Measurements from ENCODE around the gene ABAT.
A peak's percentile ranks its signal among the peaks of the same experiment; 100 is the strongest.

The ABAT gene

DNA sequence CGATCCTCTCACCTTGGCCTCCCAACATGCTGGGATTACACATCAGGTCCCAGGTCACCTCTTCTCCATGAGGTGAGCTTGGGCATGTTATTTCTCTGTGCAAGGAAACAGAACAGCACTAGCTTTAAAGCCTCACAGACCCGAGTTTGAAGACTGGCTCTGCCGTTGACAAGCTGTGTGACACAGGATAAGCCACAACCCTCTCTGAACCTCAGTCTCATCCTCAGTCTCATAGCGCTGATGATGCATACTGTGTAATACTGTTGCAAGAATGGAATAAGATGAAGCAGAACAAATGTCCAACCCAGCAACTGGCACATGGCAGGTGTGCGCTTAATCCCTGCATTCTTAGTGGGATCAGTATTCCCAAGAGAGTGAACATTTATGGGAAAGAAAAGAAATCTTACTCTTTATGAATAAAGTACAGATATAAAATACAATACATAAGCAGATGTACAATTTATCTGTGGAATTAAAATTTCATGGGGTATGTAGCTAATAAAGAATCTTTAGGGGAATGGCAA, 43.5 kb downstream of the ABAT start:
- DNase-seq (ENCODE audit: low spot score): no peak

DNA sequence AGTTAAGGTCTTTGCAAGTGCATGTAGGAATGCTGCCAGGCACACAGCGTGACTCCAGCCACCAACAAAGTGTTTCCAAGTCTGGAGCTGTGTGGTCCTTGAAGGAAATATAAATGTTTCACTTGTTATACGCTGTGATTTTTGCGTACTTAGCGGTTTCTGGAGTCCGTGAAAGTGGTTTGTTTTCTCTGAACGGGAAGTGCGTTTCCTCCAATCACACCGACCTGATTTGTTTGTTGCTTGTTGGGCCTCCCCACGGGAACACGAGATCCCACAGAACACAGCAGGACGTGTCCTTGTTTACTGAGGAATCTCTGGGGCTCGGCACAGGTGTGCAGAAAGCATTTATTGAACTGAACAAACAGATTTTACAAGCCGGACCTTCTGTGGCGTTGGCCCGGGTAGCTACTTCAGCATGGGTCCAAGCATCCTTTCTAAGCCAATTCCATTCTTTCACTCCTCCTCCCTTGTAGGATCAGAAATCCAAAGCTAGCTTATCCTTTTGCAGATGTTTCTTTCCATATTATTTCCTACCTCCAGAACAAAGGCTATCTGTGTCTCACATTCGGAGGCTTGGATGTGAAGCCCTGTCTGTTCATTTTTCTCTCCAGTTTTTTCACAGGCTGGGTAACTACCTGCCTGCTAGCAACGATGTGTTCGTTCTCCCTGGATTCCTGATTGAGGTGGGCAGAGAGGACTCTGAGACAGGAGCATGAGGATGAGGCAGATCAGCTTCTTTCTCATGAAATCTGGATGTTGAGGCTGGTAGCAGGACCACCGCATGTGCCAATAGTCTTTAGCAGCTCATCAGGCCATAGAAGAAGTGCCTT, 44.6 kb downstream of the ABAT start:
- DNase-seq (ENCODE audit: low spot score): no peak

DNA sequence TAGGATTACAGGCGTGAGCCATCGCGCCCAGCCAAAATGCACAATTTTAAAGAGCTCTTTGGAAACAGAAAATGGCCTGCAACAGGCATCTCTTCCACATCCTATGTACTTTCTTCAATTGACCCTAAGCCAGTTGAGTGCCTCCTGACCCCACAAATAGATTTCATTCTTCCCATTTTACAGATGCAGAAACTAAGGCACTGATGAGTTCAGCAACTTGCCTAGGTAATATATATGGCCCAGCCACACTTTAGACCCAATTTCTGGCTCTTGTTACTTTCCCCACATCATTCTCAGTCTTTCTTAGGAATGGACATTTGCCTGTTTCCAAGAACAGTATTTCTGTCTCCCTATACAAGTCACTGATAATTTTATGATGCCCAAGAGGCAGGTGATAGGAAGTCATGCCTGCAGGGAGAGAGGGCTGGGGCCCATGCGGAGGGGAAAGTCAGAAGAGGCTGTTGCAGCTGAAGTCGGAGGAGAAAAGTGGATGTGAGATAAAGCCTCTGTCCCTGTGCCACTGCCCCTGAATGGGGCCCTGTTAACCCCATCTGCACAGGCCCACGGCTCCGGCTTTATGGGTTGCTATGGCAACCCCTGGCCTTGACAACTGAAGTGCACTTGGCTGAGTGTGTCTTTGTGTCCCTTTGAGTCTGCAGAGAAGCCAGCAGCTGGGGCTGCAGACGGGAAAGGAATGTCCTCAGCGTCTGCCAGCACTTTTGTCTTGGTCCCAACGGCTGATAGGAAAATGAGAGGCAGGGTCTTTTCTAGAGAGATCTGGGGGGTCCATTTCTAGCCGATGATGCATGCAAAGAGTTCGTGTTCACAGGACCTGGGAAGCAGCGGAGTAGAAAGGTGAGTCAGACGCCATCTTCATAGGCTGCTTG, 45.9 kb downstream of the ABAT start:
- no peak for DNase-seq (ENCODE audit: low spot score)

DNA sequence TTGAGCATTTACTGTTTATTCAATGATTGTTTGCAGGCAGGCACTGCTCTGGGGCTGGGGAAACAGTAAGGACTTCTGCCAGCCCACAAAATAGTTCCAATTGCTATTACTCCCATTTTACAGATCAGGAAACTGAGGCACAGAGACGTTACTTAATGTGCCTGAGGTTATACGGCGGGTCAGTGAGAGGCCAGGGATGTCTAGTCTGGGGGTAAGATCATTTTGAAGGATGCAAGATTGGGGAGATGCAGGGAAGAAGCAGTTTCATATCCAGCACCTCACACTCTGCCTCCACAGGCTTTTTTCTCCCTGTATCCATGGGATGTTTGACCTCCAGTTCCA, 46.5 kb downstream of the ABAT start:
- no peak for DNase-seq (ENCODE audit: low spot score)

DNA sequence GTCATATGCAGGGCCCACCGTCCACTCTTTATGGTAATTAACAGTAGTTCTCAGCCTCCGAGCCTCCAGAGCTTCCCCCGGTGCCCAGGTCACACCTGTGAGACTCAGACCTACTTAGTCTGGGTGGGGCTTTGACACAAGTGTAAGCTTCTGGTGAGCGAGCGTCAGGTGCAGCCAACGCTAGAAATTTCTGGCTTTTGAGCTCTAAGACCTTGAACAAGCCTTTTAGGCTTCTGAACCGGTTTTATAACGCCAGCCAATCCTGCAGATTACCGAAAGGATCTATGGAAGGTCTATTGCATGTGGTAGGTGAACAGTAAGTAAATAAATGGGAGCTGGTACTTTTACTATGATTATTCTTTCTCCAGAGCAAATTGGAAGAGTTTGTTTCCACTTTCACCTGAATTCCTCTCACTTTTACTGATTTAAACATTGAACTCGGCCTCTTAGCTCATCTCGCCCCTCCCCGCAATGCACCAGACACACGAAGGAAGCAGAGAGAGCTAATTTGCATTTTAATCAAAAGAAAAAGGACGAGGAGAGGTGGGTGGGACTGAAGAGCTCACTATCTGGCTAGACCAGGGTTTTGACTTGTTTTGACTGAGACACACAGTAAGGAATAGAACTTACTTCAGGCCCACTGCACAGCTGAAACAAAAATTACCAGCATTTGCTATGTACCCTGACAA, 47.1 kb downstream of the ABAT start:
- peak; percentile 5 for DNase-seq (ENCODE audit: low spot score)

DNA sequence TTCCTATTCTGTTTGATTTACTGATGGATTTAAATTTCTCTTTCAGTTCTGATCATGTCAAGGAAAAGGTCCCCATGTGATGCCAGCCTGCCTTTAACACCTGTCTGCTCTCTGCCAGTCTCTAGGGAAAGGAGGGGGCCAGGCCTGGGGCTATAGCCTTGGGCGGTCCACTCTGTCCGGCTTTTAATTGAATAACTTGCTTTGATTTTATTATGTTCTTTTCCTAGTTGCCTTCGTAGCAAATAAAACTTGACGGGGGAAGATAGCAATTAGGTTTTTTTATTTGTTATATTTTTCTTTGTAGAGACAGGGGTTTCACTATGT, 47.6 kb downstream of the ABAT start:
- no peak for DNase-seq (ENCODE audit: low spot score)

DNA sequence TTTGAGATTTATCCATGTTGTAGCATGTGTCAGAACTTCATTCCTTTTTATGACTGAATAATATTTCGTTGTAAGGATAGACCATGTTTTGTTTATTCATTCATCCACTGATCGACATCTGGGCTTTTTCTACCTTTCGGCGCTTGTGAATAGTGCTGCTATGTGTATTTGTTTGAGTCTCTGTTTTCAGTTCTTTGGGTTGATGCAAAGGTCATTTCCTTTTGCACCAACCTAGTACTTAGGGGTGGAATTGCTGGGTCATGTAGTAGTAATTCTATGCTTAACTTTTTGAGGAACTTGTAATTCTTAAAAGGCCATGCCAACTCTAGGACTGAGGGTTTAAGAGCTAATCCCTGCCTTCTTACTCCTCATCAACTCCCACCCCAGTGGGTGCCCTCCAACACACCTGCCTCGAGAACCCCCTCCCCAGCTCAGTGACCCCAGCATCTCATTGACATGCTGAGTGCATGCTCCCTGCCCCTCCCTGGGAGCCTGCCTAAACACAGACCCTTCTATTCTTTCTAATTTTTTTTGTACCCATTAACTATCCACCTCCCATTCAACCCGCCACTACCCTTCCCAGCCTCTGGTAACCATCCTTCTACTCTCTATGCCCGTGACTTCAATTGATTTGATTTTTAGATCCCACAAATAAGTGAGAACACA, 51.2 kb downstream of the ABAT start:
- DNase-seq (ENCODE audit: low spot score): no peak

DNA sequence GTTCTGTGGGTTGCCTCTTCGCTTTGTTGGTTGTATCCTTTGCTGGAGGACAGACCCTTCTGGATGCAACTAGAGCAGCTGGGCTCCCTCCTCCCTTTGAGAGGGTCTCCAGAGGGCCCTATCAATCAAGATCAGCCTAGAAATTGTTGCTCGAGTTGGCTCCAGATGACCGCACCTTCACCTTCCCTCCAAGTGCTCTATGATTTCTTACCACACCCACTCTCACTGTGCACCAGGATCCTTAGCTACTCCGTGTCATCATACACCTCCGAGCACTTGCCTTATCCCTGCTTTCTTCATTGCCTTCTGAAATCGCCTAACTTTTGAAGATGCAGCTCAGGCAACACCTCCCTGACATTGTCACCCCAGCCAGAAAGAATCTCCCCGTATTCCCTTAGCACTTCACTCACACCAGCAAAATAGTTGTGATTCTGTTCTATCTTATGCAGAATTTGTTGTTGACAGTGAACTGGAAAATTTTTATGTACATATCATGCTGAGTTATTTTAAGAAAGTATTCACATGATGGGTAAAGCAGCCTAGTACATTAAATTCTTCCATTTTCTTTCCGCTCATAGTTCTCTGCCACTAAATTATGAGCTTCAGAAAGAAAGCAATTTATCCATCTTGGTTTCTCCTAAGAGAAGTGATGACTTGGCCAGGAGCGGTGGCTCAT, 52.9 kb downstream of the ABAT start:
- no peak for DNase-seq (ENCODE audit: low spot score)

DNA sequence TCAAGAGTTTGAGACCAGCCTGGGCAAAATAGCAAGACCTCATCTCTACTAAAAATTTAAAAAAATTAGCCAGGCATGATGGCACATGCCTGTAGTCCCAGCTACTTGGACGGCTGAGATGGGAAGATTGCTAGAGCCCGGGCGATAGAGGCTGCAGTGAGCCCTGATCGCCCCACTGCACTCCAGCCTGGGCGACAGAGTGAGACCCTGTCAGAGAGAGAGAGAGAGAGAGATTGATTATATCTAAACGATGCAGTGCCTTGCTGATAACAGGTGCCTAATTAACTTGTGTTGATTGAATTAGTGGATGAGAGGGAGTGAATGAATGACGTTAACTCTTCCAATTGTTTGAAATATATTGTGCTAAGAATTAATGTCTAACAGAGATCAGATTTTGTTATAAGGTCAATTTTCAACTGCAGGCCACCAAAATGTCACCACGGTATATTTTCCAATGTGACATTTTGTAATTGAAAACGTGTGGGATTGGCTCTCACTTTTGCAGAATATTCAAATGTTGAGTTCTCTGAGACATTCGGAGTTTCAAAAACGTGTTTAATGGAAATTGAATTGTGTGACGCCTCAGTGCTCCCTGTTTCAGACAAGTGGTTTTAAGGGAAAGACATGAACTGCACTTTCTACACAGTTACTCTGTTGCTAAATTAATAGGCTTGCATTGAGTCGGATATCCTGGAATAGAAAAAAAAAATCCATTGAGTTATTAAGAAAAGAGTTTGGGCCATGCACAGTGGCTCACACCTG, 53.6 kb downstream of the ABAT start:
- DNase-seq (ENCODE audit: low spot score): no peak

DNA sequence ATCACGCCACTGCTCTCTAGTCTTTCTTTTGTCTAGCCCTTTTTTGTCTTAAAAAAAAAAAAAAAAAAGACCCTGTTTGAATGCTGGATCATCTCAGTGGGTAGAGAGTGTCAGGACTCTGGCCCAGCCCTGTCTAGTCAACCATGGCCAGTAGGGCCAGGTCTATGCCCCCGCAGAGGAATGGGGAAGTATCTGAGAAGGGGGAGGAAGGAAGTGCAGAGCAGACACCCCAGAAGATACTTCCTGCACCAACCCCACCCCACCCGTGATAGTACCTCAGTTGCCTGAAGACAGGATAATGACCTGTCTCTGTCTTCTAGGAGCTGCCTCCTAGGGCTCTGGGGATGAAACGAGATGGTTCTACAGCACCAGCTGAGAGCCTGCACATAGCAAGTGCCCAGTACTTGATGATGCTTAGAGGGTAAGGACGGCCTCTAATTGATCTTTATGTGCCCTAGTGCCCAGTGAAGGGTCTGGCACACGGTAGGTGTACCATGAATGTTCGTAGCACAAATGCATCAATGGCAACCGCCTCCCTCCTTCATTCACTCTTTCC, 55.4 kb downstream of the ABAT start:
- no peak for DNase-seq (ENCODE audit: low spot score)

DNA sequence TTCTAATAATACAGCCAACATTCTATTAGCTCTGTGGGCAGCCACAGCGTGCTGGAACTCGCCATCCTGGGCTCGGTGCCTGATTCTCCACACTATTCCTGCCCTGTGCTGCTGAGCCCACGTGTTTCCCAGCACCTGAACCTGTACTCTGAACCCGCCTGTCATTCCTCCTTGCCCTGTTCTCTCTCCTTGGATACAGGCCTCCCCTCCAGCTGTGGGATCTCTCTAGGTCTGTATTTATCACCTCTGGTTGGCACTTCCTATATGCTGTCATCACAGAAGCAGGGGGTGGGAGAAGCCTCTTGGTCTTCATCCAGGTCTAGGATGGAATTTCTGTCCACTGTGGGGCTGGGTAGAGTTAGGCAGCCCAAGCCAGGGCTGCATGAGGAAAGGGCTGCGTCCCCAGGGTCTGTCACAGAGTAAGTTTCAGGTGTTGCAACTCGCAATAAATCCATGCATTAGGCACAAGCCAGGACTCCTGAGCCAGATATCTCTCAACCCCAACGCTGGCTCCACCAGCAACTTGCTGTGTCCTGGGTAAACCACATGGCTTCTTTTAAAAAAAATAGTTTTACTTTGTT, 56.0 kb downstream of the ABAT start:
- no peak for DNase-seq (ENCODE audit: low spot score)

DNA sequence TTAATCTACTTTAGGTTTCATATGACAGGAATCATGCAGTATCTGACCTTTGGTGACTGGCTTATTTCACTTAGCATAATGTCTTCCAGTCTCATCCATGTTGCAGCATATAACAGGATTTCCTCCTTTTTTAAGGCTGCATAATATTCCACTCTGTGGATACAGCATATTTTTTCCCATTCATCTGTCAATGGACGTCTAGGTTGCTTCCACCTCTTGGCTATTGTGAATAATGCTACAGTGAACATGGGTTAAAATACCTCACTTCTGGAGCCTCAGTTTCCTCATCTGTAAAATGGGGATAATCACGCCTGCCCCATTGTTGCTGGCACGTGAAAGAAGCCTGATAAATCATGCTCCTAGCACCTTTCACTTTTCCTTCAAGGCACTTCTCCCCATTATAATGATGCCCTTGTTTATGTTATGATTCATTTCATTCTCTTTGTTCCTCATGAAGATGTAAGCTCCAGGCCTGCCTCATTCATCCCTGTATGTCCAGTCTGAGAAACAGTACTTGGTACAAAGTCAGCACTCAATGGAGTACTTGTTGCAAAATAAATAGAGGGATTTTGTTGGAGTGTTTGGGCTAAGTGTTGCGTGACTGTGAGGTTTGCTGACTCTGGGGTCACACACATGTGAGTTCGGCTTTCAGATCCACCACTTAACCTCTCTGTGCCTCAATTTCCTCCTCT, 59.6 kb downstream of the ABAT start:
- DNase-seq (ENCODE audit: low spot score): no peak

DNA sequence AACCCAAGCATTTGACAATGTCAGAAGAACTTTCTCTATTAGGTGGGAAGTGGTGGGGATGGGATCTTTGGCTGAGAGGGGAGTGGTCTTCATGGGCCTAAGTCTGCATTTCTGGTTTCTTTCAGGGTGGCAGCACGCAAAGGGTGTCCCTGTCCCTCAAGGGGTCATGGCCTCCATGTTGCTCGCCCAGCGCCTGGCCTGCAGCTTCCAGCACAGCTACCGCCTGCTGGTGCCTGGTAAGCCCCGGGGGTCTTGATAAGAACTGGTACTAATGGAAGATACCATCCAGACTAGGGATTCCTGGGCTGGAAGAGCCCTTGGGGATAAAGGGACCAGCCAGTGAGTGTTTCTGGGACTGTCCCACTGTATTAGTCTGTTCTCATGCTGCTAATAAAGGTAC, 61.2 kb downstream of the ABAT start:
- DNase-seq (ENCODE audit: low spot score): no peak

DNA sequence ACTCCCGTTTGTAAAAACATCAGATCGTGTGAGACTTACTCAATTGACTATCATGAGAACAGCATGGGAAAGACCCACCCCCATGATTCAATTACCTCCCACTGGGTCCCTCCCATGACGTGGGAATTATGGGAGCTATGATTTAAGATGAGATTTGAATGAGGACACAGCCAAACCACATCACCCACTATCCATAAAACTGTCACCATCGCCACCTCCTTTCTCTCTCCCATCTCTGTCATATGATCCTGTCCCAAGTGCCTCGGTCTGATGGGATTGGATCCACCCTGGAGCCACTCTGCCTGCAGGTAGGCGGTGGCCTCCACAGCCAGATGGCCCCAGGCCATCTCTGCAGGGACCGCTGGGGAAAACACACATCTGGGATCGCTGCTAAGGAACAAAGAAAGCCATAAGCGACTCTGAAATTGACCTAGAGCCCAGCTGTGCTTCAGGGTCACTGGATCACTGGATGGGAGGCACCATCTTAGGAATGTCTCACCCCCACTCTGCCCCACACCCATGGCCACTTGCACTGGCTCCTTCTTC, 61.8 kb downstream of the ABAT start:
- DNase-seq (ENCODE audit: low spot score): no peak

DNA sequence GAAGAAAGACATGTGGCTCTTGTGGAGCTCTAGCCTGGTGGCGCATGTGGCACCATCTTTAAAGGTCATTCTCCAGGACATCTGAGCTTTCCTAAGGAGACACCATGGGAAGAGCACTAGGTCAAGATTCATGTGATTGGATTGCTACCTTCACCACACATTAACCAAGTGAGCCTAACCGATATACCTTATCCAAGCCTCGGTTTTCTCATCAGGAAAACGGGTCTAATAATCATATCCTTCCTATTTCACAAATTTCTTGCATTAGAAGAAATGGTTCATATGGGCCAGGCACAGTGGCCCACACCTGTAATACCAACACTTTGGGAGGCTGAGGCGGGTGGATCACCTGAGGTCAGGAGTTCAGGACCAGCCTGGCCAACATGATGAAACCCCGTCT, 64.7 kb downstream of the ABAT start:
- no peak for DNase-seq (ENCODE audit: low spot score)

DNA sequence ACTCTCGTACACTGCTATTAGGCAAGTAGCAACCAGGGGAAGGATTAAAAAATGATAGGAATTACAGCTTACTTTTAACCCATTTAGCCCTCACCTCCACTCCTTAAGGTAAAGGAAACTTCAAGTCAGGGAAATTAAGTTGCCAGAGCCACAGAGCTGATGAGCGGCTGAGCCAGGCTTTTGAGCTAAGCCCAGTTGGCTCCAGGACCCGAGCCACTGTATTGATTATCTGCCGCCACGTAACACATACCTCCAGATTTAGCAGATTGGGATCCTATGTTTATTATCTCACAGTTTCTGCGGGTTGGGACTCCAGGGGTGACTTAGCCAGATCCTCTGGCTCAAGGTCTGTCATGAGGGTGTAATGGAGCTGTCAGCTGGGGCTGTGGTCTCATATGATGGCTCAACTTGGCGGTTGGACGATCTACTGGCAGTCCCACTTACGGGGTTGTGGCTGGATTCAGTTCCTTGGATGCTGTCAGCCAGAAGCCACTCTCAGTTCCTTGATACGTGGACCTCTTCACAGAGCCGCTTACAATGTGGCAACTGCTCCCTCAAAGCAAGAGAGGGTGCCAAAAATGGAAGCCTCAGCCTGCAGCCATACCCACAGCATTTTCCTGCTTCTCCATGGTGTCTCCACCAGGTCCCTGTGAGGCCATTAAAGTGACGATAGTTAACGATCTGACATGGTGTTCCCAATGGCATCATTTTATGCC, 65.7 kb downstream of the ABAT start:
- DNase-seq (ENCODE audit: low spot score): no peak

DNA sequence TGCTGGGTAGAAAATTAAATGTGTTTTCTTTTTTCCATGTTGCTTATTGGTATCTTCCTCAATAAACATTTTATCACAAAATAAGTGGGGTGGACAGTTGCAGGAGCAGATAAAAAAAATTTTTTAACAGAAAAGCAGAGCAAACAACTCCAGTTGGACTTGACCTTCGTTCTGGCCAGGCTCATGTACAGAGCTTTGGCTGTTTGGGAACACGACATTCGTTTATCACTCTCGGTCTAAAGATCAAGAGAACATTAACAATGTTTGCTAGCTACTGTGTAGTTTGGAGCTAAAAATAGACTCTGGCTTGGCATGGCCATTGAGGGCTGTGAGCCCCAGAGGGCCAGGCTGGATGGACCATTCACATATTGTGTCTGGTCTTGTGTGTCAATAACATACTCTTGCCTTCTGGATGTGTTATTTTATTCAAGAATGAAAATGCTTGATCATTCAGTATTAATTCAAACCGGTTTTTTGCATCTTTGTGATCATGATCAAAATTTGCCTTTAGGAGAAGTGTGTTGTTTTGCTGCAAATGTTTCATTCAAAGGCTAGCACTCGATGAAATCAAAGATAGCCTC, 66.4 kb downstream of the ABAT start:
- DNase-seq (ENCODE audit: low spot score): no peak

DNA sequence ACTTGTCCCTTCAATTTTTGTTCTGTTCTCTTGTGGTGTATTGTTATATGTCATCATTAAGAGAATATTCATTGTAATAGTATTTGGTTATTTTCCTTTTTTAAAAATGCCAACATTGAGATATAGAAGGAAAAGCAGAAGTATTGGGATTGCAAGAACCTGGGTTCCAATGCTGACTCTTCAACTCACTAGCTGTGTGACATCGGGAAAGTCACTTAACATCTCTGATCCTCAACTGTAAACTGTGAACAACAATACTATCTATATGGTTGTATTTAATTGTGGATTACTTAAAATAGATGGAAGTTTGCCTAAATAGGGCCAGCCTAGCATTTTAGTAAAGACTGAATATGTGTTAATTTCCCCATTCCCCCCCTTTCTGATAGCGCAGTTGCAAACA, 67.2 kb downstream of the ABAT start:
- DNase-seq (ENCODE audit: low spot score): no peak
